IPS-18c (cell line): ENCODE data around the gene PJA1.

Experiments
- H3K4me3 ChIP-seq: 2 replicates; pipeline ENCODE4 v1.7.0; 2013; ENCODE audit warnings: low read depth, mild to moderate bottlenecking, low read length, moderate library complexity; ENCODE audit not compliant: insufficient read depth
- H3K9me3 ChIP-seq: one replicate; pipeline ENCODE4 v1.6.1; 2013; ENCODE audit warnings: mild to moderate bottlenecking, low read length, moderate library complexity; ENCODE audit not compliant: control insufficient read depth, insufficient read depth

Gene PJA1

DNA sequence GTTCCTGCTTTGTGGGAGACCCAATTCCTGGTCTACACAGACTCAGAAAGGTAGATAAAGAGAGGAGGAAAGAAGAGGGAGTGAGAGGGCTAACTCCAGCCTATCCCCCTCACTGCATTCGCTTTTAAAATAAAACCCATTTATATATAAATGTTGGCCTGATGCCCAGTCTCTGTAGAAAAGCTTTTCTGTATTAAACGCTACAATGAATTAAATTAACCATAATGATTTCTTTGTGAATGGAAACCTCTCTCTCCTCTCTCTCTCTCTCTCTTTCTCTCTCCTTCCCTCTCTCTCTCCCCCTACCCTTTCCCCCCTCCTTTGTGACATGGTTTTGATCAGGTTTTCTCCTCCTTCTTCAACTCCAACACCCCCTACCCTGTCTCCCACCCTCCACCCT is 34.8 kb downstream of the PJA1 start:
- peaks cover 2% of the 10 kb centered on the region for H3K9me3 ChIP-seq
- no peak overlapping the region; the same call in 1 of the 2 replicates for H3K4me3 ChIP-seq

DNA sequence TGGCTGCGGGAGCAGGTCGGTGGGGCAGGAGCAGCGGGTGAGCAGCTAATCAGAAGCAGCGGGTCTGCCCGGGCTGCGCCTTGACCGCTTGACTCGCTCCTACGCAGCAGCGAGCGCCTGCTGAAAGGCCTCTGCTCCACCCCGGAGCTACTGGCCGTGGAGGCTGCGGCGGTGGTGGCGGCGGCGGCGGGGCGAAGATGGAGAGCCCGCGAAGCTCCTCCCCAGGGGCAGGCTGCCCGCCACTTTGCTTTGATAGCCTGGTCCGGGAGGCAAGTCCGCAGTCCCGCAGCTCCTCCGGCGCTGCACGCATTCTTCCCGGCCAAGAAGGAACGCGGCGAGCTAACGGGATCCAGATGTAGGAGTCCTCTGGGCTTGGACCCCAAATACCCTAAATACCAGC is 36.7 kb downstream of the PJA1 start:
- Histone ChIP-seq H3K9me3 (peaks cover 5% of the 10 kb centered on the region), H3K4me3 (no peak overlapping the region; the same call in 1 of the 2 replicates)

DNA sequence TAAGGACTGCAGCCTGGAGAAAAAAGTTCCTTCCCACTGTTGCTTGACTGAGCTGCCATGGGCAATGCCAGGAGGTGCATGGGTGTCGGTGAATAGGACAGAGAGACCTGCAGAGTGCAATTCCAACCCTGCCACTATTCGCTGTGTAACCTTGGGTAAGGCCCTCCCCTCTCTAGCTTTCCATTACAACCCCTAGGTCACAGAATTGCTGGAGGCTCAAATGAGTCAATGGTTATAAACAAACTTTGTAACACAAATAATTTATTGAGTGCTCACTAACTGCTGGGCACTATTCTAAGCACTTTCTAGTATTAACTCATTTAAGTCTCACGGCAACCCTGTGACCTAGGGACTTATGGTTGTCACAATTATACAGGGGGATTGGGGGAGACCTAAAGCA is 37.8 kb downstream of the PJA1 start:
- Histone ChIP-seq H3K4me3 (no peak overlapping the region), H3K9me3 (peaks cover 5% of the 10 kb centered on the region)

DNA sequence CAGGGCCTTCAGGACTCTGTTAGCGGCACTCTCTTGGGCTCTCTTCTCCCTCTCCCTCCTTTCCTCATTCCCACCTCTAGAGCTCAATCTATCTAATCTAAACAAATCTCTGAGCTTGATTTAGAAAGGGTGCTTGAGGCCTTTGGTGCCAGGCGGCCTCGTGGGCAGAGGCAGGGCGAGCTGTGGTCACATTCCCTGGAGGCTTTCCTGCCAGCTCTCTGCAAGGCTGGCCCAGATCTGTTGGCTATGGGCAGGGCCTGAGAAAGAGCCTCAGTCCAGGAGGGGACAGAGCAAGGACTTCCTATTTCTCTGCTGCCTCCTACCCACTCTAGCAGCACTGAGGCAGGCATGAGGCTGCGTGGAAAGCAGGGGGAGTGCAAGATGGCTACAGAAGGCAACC is 38.6 kb downstream of the PJA1 start:
- Histone ChIP-seq H3K4me3 (no peak overlapping the region), H3K9me3 (peaks cover 5% of the 10 kb centered on the region)

DNA sequence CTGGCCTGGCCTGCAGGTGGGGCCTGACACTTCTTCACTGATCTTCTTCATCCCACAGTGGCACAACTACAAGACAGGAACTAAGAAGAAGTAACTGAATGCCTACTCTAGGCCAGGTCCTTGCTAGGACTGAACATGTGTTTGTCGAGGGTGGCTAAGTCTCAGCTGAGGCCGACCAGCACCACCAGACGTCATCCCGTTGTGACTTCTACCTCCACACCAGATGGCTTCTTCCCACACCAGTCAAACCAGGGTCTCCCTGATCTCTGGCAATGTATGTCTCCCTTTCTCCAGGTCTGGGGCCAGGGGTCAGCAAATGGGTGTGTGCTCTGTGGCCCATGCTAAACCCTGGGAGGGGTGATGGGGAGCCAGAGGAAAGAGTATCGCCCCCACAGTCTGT is 40.2 kb downstream of the PJA1 start:
- H3K4me3 ChIP-seq: no peak overlapping the region
- peaks cover 3% of the 10 kb centered on the region for H3K9me3 ChIP-seq

DNA sequence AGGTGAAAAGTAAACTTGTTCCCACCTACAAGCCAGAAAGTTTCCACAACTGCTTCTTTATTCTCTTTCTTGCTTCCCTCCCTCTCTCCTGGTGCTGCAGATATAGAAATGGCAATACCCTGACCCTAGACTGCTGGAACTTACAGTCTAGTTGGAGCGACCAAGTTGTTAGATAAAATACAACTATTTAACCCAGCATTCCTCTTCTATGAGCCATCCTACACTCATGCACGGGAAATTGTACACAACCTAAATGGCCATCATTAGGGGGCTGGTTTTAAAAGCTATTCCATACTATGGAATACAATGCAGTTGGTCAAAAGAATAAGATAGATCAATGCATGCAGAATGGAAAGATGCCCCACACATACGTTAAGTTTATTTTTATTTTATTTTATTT is 41.1 kb downstream of the PJA1 start:
- H3K4me3 ChIP-seq: no peak overlapping the region
- H3K9me3 ChIP-seq: peaks cover 3% of the 10 kb centered on the region

DNA sequence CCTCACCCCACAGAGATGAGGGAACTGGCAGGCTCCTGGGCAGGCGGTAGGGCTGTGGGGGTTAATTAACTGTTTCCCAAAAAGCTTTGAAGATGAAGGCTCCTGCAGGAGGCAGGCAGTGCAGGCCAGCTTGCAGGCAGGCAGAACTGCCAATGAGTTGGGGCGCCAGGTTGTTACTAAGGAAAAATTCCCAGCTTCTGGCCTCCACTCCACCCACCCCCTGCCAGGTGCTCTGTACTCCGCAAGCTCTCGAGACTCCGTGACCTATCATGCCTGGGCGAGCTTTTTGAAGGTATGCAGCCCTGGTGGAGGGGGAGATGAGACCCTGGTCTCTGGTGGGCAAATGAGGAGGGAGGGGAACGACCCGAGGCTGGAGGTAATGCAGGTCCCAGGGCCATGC is 41.8 kb downstream of the PJA1 start:
- H3K9me3 ChIP-seq: peaks cover 5% of the 10 kb centered on the region

DNA sequence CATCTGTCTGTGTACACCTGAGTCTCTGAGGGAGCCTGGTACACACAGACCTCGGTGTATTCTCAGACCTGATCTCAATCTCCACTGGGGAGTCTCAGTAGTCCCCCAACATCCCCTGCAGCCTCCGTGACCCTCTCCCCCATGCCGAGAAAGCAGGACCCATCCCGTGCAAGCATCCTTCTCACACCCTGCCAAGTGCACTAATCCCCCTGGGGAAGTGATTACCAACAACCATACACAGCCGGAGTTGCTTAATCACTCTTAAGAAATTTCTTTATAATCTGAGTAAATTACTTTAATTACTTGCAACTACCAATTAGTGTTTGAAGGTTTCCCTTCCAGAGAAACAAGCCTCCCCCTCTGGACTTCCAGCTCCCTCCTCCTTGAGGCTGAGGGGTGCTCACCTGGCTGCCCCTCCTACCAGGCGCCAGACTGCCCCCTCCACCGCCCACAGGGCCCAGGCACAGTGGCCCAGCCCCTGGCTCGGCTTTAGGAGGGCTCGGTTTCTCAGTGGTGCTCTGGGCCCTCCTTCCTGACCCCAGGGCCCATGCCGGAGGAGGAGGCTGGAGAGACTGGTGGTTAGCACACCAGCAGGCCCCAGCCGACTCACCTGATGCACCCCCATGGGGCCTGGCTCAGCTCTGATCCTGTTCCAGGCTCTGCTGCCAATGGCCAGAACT is 43.8 kb downstream of the PJA1 start:
- Histone ChIP-seq H3K9me3 (peaks cover 7% of the 10 kb centered on the region), H3K4me3 (no peak overlapping the region)

More for the DNA sequence above, 41.8 kb downstream of the PJA1 start:
- H3K4me3 ChIP-seq: no peak overlapping the region

DNA sequence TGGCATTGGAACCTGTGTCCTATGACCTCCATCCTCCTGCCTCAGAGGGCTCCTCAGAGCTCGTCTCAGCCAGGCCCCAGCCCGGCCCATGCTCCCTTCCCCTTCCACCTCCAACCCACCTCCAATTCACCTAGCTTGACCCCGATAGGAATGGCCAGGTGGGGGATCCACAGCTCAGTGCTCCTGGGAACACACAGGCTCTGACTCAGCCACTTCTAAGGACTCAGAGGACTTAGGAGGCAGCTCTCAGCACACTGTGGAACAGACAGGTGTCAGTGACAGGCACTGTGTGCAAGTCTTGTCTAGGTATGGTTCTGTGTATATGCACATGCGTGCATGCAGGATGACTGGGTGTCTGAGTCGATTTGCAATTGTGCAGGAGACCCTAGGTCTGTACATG is 44.8 kb downstream of the PJA1 start:
- Histone ChIP-seq H3K4me3 (no peak overlapping the region), H3K9me3 (peaks cover 7% of the 10 kb centered on the region)

DNA sequence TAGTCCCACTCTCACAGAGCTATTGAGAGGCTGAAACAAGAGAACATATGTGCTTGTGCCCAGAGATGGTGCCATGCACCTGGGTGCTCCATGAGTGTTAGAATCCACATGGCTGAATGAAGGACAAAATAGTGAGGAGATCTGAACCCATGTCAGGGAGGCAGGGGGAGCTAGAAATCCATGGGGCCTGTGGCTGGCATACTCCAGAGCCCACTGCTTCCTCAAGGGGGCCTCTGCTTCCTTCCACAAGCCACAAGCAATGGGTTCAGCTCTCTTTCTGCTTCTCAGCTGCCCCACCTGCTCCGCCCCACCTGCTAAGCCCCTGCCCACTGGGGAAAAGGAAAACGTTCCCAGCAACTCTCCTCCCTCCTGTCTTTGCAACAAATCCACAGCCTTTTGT is 46.1 kb downstream of the PJA1 start:
- Histone ChIP-seq H3K4me3 (no peak overlapping the region), H3K9me3 (peaks cover 13% of the 10 kb centered on the region)

DNA sequence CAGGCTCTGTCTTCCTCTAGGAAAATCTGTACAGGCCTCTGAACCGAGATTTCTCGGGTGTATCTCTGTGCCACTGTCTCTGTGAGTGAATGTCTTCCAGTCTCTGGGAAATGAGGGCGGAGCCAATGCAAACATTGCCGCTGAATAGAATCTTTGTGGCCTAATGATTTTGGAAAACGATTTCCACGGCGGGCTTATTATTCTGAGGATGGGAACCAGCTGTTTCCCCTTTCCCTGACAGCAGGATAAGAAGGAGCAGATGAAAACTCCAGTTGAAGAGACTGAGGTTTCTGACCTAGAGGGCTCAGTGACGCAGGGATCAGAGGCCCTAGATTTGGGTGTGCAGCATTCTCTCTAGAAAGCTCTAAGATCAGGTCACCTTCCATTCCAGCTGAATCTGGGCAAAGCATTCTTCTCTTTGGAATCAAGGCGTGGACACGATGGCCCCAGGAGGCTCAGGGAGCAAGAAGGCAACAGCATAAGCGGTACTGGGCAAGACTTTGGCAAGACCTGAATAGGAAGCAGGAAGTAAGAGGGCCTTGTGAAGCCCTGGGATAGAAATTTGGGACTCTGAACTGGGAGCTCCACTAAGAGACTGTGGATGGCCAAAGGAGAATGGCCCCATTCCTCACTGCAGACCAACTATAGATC is 47.3 kb downstream of the PJA1 start:
- H3K9me3 ChIP-seq: peaks cover 10% of the 10 kb centered on the region

DNA sequence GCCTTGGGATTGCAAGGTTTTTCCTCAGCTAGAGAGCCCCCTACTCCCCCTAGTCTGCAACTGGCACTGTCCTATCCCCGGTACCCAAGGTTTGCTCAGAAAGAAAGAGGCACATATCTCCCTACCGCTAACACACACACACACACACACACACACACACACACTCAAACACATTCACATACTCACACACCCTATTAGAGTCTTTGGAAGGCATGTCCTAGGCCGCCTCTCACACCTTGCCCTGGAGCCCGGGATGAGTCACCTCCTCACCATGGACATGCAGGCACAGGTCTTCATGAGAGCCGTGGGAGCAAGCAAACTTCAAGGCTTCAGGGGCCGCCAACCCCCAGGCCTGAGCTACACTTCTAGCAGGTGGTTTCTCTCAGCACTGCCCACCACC is 49.2 kb downstream of the PJA1 start:
- Histone ChIP-seq H3K4me3 (no peak overlapping the region), H3K9me3 (peaks cover 10% of the 10 kb centered on the region)

More for the DNA sequence above, 47.3 kb downstream of the PJA1 start:
- H3K4me3 ChIP-seq: no peak overlapping the region

DNA sequence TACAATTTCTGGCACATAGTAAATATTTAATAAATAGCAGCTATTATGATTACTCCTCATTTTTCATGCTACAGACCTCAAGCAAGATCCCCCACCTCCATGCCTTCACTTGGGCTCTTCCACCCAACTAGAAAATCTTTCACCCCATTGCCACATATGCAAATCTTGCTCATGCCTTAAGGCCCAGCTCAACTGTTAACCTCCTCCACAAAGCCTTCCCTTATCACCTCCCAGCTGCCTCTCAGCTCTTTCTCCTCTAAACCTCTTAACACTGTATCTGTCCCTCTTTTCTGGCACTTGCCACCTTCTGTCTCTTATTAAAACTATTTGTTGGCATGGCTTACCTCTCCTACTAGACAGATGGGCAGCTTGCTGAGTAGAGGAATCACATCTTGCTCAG is 51.5 kb downstream of the PJA1 start:
- H3K9me3 ChIP-seq: peaks cover 7% of the 10 kb centered on the region

More for the DNA sequence above, 51.5 kb downstream of the PJA1 start:
- H3K4me3 ChIP-seq: no peak overlapping the region
